A204.1 (cell line): ENCODE data around the gene IL25.
"Not testable (repeated sequence)": the region's sequence is repeated elsewhere in the genome, so short reads cannot be mapped to it uniquely, and the experiment has no call there.

ENCODE experiments used
- FAIRE-seq: peaks from 2 replicates; lab custom pipeline; 2012; peaks lifted over from hg19 to GRCh38; lab: Jason Lieb, UNC

IL25 gene

DNA sequence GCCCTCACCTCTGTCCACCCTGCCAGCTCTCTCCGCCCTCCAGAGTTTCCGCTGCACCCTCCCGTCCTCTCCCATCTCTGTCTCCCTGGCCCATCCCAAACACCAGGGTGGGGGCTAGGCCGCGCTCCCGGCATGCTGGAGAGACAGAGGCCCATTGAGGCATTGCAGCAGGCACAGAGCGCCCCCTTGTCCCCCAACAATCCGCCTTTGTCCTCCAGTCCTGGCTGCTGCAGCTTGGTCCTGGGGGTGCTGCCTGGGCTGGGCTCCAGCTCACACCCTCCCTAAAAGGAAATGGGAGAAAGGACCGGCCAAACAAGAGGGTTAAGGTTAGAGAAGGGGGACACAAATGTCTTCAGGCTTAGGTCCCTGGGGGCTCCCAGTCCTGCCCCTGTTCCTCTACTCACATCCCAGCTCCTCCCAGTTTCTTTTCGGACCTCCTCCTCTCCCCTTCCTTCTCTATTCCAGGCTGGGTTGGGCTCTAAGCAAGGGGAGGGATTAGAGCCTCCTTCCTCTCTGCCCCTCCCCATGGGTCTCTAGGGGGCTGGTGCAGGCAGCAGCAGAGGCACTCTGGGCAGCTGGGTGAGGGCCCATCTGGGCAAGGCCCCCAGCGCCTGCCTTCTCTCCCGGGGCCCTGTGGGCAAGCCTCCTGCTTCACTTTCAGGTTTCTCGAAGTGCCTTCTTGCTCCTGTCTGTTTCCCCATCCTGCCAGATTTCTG lies 4.0 kb downstream of the IL25 start, which contains the start of gene CMTM5:
TSS of gene CMTM5 (plus strand) at position 565 of the 716 bp plus-strand sequence. CDS start 206 bp downstream, outside the sequence.
- FAIRE-seq: no peak

DNA sequence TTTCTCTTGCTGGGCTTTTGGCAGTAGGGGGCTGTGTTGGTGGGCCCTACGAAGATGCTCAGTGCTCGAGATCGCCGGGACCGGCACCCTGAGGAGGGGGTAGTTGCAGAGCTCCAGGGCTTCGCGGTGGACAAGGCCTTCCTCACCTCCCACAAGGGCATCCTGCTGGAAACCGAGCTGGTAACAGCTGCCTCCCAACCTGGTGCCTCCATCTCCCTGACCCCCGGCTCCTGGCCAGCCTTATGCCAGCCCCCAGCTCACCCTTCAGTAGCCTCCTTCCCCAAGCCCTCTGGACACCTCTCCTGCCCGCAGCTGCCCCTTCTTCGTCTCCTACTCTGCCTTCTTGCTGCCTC lies 4.6 kb downstream of the IL25 start:
- no peak for FAIRE-seq

DNA sequence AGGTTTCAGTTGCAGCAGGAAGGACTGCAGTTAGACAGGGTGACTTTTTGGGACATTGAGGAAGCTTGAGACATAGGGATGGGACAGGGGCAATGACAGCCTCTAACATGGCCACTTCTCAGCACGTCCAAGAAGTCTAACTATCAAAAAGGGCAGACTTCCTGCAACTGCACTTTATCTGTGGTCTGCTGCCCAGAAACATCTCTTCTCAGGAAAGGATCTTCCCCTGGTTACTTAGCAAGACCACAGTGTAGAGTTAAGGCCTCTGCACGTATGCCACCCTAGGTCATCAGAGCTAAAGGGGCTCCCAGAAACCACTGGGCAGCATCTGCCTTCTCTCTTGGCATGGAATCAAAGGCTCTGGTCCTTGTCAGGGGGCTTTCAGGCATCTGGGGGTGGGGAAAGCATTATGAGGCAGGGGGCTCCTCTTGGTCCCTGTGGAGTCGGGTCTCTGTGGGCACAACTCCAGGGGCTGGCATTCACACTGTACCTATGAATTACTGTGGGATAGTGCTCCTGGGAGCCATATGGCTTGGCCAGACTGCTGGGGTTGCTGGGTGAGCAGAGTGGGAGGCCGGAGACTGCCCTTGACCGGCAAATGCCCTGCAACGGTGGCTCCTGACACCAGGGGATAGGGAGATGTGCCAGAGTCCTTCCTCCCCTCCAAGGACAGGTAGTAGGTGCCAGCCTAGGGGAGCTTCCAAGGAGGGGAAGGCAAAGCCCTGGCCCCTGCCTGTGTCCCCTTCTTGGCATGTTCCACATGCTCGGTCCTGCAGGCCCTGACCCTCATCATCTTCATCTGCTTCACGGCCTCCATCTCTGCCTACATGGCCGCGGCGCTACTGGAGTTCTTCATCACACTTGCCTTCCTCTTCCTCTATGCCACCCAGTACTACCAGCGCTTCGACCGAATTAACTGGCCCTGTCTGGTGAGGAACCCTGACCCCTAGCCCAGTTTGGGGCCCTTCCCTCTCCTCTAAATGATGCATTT lies 5.3 kb downstream of the IL25 start:
- no peak for FAIRE-seq

DNA sequence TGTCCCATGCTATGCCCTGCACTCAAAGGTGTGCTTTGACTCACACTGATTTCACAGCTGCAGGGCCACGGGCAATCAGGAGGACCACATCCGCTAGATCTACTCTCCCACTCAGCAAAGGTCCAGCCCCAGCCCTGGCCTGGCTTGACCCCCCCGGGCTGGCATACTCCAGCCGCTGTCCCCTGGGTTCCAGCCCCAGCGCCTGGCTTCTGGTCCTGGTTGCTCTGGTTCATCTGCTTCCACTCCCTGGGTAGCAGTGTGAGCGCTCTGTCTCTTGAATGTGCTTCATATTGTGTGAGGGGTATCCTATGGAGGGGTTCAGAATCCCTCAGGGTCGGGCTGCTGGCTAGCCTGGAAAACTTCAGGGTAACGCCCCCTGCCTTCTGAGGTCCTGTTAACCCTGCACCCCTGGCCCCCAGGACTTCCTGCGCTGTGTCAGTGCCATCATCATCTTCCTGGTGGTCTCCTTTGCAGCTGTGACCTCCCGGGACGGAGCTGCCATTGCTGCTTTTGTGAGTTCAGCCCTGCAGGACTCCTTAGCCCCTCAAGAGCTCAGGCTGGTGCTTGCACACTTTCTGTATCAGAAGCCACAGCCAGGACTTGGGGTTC lies 6.1 kb downstream of the IL25 start:
- FAIRE-seq: no peak

DNA sequence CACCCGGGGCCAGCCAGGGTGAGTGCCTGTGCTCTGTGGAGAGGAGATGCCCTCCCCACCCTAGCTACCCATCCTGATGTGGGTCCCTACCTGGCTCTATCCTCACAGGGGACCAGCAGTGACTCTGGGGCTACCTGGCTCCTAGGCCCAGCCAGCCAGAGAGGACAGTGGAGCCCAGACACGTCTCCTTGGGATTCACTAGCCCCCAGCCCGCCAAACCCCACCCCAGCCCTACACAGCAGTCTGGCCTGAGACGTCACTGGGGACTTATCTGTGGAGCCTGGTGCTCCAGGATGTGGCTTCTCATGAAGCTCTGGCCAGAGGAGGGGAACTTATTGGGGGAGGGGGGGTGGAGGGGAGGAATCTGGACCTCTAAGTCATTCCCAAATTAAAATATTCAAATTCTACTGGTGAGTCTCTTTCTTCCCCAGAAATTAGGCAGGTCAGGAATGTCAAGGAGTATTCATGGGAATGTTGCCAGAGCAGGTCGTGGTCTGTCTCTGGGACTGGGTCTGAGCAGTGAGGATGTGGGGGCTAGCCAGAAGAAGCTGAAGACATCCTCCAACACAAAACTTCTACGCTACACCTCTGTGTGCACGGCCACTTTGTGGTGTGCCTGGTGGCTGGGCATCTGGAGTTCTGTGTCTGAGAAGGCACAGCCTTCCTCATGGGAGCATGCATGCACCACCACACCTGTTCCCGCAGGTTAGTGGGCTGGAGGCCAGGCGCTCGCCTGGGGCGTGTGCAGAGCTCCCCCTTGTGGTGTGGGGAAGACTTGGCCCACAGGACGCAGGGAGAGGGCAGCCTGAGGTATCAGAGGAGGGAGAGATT lies 7.0 kb downstream of the IL25 start:
- no peak for FAIRE-seq

DNA sequence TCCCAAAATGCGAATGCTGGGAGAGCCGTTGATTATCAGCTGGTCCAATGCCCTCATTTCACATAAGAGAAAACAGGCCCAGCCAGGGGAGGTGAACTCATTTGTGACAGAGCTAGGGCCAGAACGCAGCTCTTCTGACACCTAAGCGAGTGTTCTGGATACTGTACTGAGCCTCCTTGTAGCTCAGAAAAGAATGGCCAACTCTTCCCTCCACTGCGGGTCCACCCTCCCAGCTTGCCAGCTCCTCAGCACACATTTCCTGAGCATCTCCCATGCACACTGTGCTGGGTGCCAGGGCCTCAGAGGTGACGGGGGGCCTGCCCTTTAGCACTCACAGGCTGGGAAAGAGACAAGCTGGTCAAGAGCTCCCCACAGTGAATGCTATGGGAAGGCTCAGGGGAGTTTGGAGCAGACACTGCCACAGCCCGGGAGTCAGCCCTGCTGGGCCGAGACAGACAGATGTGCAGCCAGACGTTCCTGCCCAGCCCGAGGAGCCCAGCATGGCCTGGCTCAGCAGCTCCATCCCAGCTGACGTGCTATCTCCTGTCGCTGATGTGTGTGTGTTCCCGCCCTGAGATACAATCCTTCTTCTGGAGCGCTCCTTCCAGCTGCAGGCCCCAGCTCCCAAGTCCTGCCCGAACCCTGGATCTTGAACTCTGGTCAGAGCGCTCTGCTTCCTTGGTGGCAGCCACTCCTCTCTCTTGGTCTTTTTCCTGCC lies 7.7 kb downstream of the IL25 start:
- no peak for FAIRE-seq

DNA sequence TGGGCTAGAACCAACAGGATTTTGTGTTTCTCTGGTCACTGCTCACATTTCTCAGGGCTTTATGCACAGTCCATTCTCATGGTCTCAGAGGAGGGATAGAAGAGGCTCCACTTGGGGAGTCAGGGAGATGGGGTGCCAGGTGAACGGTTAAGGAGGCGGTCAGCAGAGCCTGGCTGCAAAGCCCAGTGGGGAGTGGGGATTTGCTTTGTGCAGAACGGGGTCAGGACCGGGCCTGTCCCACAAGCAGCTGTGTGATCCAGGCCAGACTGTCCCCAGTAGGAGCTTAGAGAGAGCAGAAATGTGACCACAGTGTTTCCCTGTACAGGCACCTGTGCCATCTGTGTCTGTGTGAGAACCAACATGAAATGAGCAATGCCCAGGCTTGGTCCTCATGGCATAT lies 8.4 kb downstream of the IL25 start:
- FAIRE-seq: no peak

DNA sequence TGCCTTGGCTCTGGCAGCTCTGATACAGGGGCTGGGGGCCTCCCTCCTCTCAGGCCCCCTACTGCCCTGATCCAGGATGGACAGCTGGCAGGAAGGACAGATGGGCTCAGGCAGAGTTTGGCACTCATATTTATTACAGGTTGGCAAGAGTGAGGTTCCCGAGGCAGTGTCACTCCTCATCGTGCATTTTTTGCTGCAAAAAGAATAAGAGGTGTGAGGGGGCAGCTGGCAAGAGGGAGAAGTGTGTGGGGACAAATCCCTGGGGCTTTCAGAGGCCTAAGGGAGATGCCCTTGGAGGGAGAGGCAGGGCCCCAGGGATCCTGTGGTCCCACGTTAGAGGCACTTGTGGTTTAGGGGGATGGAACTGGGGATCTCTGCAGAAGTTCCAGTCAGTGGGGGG lies 9.3 kb downstream of the IL25 start:
- no peak for FAIRE-seq

DNA sequence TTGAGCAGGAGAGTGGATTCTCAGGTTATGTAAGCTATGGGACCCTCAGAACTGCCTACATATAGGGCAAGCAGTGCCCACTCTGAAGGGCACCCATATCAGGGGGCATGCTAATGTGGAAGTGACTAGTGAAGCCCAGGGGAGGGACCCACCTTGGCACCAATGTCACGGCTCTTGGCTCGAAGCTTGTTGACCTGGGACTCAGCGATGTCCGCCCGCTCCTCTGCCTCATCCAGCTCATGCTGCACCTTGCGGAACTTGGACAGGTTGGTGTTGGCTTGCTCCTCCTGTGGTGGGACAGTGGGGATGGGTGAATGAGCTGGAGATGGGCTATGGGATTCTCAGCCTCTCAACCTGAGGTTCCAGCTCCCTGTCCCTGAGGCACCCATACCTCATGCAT lies 9.7 kb downstream of the IL25 start:
- FAIRE-seq: no peak

DNA sequence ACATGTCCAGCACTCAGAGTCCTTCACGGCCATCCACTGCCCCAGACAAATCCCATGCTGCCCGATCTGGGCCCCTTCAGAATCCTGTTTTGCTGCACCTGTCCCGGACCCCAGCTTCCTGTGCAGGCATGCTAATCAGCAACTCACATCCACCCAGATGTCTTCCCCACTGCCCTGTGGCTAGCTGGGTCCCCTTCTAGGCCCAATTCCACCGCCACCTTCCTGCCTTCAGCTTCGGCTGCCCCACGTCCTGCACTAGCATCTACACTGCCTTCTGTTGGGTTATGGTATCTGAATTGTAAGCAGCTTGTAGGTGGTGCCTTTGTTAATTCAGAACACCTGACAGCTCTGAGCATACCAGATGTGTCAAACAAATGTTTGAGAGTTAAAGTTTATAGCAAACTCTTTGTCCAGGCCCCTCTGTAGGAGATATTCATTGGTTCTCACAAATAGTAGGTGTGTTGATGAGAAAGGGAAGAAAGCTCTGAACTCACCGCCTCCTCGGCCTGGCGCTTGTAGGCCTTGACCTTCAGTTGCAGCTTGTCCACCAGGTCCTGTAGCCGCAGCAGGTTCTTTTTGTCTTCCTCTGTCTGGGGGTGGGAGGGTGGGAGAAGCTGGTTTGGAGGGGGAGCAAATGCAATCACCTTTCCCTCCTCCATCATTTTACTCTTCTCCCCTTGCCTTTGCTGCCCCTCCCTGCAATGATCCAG lies 10.3 kb downstream of the IL25 start:
- FAIRE-seq: no peak

DNA sequence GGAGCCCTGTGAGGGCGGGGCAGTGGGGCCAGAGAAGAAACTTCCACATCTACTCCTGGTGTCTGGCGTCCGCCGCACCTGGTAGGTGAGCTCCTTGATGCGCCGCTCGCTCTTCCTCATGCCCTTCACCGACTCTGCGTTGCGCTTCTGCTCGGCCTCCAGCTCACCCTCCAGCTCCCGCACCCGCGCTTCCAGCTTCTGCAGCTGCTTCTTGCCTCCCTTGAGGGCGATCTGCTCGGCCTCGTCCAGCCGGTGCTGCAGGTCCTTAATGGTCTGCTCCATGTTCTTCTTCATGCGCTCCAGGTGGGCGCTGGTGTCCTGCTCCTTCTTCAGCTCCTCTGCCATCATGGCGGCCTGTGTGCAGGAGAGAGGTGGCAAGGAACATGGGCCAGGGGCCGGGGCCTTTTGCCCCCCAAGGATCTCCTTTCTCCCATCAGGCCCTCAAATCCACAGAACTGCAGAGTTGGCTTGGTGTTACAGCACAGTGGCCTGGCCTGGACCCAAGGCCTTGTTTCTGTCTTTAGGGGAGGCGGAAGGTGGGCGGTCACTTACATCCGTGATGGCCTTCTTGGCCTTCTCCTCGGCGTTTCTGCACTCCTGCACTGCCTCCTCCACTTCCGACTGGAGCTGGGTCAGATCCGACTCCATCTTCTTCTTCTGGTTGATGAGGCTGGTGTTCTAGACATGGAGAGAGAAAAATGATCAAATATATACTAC lies 11.9 kb downstream of the IL25 start:
- FAIRE-seq: no peak

DNA sequence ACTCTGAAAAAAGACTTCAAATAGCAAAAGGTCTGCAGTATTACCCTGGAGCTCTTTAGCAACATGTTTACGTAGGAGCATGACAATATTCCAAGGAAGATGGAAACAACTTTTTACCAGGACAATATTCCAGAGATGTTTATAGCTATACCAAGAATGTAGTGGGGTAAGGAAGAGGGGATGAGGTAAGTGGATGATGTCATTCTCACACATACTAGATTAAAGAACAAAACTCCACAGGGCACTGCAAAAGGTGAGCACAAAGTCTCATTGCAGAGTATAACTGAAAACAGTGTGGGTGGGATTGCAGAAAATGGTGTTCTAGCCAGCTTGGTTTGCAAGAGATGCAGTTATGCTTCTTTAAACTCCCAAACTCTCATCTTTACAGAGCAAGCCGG lies 12.6 kb downstream of the IL25 start:
- FAIRE-seq: no peak

DNA sequence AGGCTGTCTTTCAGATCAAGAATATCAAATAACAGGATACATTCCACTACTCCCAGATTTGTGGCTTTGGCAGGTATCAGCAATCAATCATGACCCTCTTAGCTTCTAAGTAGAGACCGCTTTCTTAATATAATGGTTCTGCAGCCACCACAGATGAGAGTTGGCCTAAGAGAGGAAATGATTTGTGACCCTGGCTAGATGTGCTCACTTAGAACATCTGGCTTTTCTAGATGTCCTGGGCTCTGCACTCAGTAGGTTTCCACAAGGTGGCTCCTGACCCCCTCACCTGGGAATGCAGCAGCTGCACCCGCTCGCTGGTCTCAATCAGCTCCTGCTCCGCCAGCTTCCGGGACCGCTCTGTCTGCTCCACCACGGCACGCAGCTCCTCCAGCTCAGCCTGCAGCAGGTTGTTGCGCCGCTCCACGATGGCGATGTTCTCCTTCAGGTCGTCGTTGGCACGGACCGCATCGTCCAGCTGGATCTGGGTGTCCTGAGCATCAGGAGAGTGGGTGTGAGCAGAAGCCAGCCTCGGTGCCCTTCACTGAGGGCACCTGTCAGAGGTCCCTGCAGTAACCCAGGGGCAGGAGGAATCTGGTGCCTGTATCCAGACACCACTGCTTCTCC lies 13.1 kb downstream of the IL25 start:
- FAIRE-seq: no peak

DNA sequence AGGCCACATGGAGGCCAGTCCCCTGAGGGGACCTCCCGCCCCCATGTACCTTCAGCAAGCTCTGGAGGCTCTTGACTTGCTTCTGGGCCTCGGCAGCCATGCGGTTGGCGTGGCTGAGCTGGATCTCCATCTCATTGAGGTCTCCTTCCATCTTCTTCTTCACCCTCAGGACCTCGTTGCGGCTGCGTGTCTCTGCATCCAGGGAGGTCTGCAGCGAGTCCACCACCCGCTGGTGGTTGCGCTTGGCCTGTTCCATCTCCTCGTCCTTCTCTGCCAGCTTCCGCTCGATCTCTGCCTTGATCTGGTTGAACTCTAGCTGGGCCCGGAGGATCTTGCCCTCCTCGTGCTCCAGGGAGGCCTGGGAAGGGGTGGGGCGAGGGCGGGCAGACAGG lies 13.7 kb downstream of the IL25 start:
- FAIRE-seq: not testable (repeated sequence)

DNA sequence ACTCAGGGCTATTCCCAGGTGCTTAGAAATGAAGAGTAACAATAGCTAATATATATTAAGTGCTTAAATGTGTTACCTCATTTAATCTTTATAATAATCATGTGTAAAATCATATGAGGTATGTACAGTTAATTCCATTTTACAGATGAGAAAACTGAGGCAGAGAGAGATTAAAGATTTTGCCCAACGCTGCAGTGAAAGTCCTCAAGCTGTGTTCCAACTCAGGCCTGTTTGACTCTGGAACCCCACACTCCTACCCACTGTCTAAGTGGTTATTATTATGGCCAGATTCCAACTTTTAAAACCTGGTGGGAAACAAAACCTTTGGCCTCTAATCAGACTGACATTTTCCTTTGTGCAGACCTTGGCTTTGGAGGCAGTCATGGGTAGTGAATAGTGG lies 14.4 kb downstream of the IL25 start:
- no peak for FAIRE-seq

DNA sequence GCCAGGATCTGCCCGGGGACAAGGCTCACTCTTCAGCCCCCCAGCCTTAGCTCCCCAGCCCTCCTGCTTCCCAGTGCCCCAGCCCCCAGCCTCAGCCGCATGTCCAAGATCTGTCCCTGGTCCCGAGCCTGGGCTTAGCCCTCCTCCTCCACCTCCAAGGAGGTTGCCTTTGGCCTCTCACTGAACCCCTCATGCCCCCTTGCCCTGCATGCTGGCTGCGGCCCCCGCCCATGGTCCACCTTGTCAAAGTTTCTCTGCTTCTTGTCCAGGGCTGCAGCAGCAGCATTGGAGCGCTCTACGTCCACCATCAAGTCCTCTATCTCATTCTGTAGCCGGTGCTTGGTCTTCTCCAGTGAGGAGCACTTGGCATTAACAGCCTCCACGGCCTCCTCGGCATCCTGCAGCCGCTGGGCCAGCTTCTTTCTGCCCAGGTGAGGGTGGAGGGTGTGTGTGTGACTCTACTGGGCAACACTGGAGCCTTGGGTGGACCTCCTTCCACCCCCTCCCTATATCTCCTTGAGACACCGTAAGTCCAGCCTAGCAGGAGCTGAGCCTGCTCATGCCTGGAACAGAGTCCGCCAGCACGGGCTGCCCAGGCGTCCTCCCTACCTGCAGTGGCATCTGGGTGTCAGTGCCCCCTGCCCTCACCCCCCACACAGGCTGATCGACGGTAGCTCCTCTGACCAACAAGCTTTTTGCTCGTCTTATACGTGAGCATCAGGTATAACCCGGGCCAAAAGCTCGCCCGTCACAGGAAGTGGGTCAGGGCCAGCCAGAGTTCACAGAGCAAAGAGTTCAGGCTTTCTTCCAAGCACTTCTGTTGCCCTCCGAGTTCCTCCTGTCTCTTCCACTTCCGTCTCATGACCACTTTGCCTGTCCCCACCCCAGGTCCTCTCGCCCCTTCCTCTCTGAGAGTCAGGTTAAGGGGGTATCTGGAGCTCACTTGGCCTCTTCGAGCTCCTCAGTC lies 15.6 kb downstream of the IL25 start:
- FAIRE-seq: no peak

DNA sequence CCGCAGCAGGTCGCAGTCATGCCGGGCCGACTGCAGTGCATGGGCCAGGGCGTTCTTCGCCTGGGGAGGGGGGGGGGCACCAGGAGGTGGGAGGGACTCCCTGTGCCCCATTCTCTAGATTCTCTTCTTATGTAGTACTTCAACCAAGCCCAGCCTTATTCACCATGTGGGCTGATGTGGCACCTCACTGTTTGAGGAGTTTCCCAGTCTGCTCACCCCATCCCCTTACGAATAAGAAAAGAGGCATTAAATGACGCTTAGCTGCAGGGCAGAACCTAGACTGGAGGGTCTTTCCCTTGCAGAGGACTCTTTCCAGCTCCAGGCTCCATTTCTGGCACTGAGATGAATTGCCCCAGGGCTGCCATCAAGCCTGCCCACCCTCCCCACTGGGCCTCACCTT lies 16.4 kb downstream of the IL25 start:
- no peak for FAIRE-seq

DNA sequence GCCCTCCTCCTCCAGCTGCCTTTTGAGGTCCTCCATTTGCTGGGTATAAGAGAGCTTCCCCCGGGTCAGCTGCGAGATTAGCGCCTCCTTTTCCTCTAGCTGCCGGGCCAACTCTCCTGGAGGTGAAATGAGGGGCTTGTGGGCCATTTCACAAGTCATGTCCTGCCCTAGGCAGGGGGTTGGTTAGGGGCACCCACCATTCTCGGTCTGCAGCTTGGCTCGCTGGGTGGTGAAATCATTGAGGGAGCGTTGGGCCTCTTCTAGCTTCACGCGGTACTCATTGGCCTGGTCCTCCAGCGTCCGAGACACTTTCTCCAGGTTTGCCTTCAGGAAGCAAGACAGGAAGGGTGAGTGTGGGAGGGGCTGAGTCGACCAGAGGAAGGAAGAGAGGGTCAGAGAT lies 16.8 kb downstream of the IL25 start:
- no peak for FAIRE-seq

DNA sequence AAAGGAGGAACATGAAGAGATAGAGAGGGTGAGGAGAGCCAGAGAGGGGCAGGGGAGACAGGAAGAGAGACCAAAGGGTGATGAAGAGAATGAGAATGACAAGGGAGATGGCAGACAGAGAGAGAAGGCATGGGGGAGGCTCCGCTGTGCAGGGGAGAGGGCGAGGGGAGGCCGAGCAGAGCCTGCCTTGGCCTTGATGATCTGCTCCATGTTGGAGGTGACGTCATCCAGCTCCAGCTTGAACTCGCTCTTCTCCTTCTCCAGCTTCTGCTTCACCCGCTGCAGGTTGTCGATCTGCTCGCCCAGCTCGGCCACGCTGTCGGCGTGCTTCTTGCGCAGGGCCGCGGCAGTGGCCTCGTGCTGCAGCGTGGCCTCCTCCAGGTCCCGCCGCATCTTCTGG lies 17.3 kb downstream of the IL25 start:
- not testable (repeated sequence) for FAIRE-seq
